WERI-Rb-1 (cell line): ENCODE measurements around the gene SLC22A6.

Source experiments
- DNase-seq: peaks from one replicate; pipeline ENCODE4 v3.0.0-alpha.2; 2020
- H3K27ac ChIP-seq: fragments of 250-450 bp; sonication (Bioruptor Pico); 2 replicates; pipeline ENCODE4 v1.5.1; 2020; ENCODE audit warnings: mild to moderate bottlenecking, moderate library complexity
- H3K27me3 ChIP-seq: fragments of 250-450 bp; sonication (Bioruptor Pico); 2 replicates; pipeline ENCODE4 v1.5.1; 2021; ENCODE audit warnings: mild to moderate bottlenecking, low read depth, moderate library complexity; ENCODE audit not compliant: insufficient read depth, severe bottlenecking
- H3K36me3 ChIP-seq: fragments of 250-450 bp; sonication (Bioruptor Pico); 2 replicates; pipeline ENCODE4 v1.5.1; 2020; ENCODE audit warnings: mild to moderate bottlenecking, moderate library complexity
- H3K4me3 ChIP-seq: 2 replicates; pipeline ENCODE4 v1.5.1; 2011; ENCODE audit warnings: low read depth, mild to moderate bottlenecking, control low read depth, low read length
- H3K9me3 ChIP-seq: fragments of 250-450 bp; sonication (Bioruptor Pico); 2 replicates; pipeline ENCODE4 v1.5.1; 2021; ENCODE audit warnings: mild to moderate bottlenecking, moderate library complexity; ENCODE audit not compliant: severe bottlenecking
- CTCF ChIP-seq: IDR thresholded peaks from 2 replicates; pipeline ENCODE4 v1.5.1; 2011; ENCODE audit warnings: low read depth, mild to moderate bottlenecking, control low read depth, inconsistent platforms, low read length

Gene SLC22A6

GRCh38 chr11:62928011-62928410 is 56.8 kb downstream of the SLC22A6 start:
- H3K27me3 ChIP-seq: no peaks in the 10 kb centered on the region
- TF ChIP-seq CTCF: no peak
- peak overlapping the region; percentile 22; the same call in 1 of the 2 replicates for H3K27ac ChIP-seq
- H3K36me3 ChIP-seq: no peaks in the 10 kb centered on the region
- no peak overlapping the region for H3K4me3 ChIP-seq
- H3K9me3 ChIP-seq: no peaks in the 10 kb centered on the region
- DNase-seq: peak; percentile 86

GRCh38 chr11:62926680-62927455 is 57.9 kb downstream of the SLC22A6 start:
- no peak for DNase-seq
- no peaks in the 10 kb centered on the region for H3K27me3 ChIP-seq
- no peak overlapping the region for H3K4me3 ChIP-seq

More at GRCh38 chr11:62926680-62927455, 57.9 kb downstream of the SLC22A6 start:
- H3K36me3 ChIP-seq: no peaks in the 10 kb centered on the region
- no peak for TF ChIP-seq CTCF
- no peak overlapping the region for H3K27ac ChIP-seq
- no peaks in the 10 kb centered on the region for H3K9me3 ChIP-seq
